ENCODE data around the gene CACNA1S. TPM values are rescaled to one million over a fixed set of nuclear protein-coding genes. Genes with fewer than 3 reads are reported as not detected.

The CACNA1S gene
- total RNA-seq, 4 donors from 2014 or later = not detected

- H3K4me1 ChIP-seq = peaks cover 14 to 82% (median 39%) of the 10 kb centered on the region in 3 donors
- DNase-seq = no peak
- peak overlapping the region in 3 of 4 donors; percentile 28 to 72 (median 53) for H3K27ac ChIP-seq
Measured at GRCh38 chr1:201020040-201020591, 92.1 kb downstream of the CACNA1S start.

GRCh38 chr1:201019321-201019977 is 92.8 kb downstream of the CACNA1S start:
- no peaks in the 10 kb centered on the region for H3K36me3 ChIP-seq
- TF ChIP-seq CTCF (IDR thresholded peaks at IDR 0.05) = no peak
- peak in 1 of 4 donors; percentile 55 for TF ChIP-seq POLR2A (IDR thresholded peaks at IDR 0.05)
- peaks cover 14 to 85% (median 39%) of the 10 kb centered on the region in 3 donors for H3K4me1 ChIP-seq
- no peak overlapping the region for H3K4me3 ChIP-seq
- H3K9me3 ChIP-seq = no peaks in the 10 kb centered on the region
- H3K27ac ChIP-seq = peak overlapping the region in 3 of 4 donors; percentile 28 to 72 (median 53)
- intact Hi-C loops (cut with DNase I) = no loop called here
- peak; percentile 59 for DNase-seq
- H3K27me3 ChIP-seq = peaks cover 0 to 55% (median 0%) of the 10 kb centered on the region in 4 donors
- WGBS, 2 donors = 55 to 59% methylated on average over 3 to 4 of the region's 5 CpGs

More at GRCh38 chr1:201020040-201020591, 92.1 kb downstream of the CACNA1S start:
- peaks cover 0 to 48% (median 0%) of the 10 kb centered on the region in 4 donors for H3K27me3 ChIP-seq
- H3K4me3 ChIP-seq = no peak overlapping the region
- intact Hi-C loops (cut with DNase I) = no loop called here
- TF ChIP-seq POLR2A (IDR thresholded peaks at IDR 0.05) = no peak
- TF ChIP-seq CTCF (IDR thresholded peaks at IDR 0.05) = no peak
- no peaks in the 10 kb centered on the region for H3K9me3 ChIP-seq
- H3K36me3 ChIP-seq = no peaks in the 10 kb centered on the region
- 42 to 53% methylated on average over 3 to 4 of the region's 4 CpGs for WGBS, 2 donors

- Histone ChIP-seq H3K4me3 (no peak overlapping the region), H3K4me1 (peaks cover 9 to 87% (median 35%) of the 10 kb centered on the region in 3 donors), H3K27ac (no peak overlapping the region), H3K36me3 (no peaks in the 10 kb centered on the region), H3K27me3 (peaks cover 0 to 65% (median 0%) of the 10 kb centered on the region in 4 donors), H3K9me3 (no peaks in the 10 kb centered on the region)
- DNase-seq = no peak
- 48 to 53% methylated on average over 2 of the region's 2 CpGs for WGBS, 2 donors
- TF ChIP-seq POLR2A (IDR thresholded peaks at IDR 0.05) = no peak
- TF ChIP-seq CTCF (IDR thresholded peaks at IDR 0.05) = no peak
- intact Hi-C loops (cut with DNase I) = no loop called here
Measured at GRCh38 chr1:201017828-201018163, 94.4 kb downstream of the CACNA1S start.

- DNase-seq = no peak
- Histone ChIP-seq H3K4me1 (peaks cover 5 to 83% (median 30%) of the 10 kb centered on the region in 3 donors), H3K4me3 (no peak overlapping the region)
Measured at GRCh38 chr1:201016943-201017827, 95.0 kb downstream of the CACNA1S start.

More at GRCh38 chr1:201016943-201017827, 95.0 kb downstream of the CACNA1S start:
- TF ChIP-seq POLR2A (IDR thresholded peaks at IDR 0.05) (no peak), CTCF (IDR thresholded peaks at IDR 0.05) (no peak)
- H3K27me3 ChIP-seq = peaks cover 0 to 64% (median 0%) of the 10 kb centered on the region in 4 donors
- intact Hi-C loops (cut with DNase I) = no loop called here
- no peak overlapping the region for H3K27ac ChIP-seq
- H3K9me3 ChIP-seq = no peaks in the 10 kb centered on the region
- H3K36me3 ChIP-seq = no peaks in the 10 kb centered on the region
- 71 to 83% methylated on average over 1 to 6 of the region's 9 CpGs for WGBS, 2 donors

Data from esophagus squamous epithelium (tissue), 5 donors.